Activated CD8-positive, alpha-beta memory T cell treated with anti-CD3 and anti-CD28 coated beads for 48 hours (primary cell): ENCODE measurements around the gene PLXNB1.
A peak's percentile ranks its signal among the peaks of the same experiment; 100 is the strongest.

Source experiments
- DNase-seq, 3 experiments: peaks; one replicate each; pipeline ENCODE4 v3.0.0-alpha.2; 2020; ENCODE audit warnings: low read depth in 2 of 3, low spot score in 2 of 3

The PLXNB1 gene

DNA sequence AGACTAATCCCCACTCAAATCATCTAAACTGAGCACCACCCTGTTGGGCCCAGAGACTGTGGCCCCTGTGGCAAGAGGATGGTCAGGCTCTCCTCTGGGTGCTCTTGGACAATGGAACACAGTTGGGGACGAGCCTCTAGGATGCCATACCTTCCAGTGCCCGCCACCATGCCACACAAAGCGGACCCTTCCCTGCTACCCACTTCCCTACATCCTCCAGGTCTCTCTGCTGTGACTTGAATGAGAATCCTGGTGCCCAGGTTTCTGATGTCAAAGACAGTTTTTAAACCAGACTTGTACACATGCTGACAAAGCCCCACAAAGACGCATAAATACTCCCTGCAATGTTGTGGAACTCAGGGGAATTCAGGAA, 5.3 kb upstream of the PLXNB1 start:
- no peak for DNase-seq

DNA sequence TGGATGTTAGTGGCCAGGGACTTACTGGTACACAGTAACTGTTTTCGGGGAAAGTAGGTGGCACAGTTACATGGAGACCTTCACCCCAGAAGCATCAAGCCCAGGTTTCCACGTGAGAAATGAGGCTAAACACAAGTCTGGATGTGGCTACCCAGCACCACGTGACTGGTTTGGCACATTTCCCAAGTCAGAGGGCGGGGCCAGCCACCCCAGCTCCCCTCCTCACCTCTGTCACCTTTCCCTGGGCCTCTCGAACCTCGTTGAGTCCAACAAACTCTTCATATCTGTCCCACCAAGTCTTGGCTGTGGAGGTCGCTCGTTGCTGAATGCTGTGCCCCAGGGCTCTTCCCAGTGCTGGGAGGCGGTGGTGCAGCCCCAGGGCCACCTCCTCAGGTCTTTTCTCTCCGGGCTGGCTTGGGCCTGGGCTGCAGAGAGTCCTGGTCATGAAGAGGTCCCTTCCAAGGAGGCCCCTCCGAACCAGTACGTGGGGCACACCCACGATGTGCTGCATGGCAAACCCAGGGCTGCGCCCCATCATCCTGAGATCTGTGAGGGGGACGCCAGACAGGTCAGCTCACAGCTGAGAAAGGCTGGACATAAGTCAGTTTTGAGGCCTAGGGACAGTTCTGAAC, 4.8 kb upstream of the PLXNB1 start:
- no peak for DNase-seq

DNA sequence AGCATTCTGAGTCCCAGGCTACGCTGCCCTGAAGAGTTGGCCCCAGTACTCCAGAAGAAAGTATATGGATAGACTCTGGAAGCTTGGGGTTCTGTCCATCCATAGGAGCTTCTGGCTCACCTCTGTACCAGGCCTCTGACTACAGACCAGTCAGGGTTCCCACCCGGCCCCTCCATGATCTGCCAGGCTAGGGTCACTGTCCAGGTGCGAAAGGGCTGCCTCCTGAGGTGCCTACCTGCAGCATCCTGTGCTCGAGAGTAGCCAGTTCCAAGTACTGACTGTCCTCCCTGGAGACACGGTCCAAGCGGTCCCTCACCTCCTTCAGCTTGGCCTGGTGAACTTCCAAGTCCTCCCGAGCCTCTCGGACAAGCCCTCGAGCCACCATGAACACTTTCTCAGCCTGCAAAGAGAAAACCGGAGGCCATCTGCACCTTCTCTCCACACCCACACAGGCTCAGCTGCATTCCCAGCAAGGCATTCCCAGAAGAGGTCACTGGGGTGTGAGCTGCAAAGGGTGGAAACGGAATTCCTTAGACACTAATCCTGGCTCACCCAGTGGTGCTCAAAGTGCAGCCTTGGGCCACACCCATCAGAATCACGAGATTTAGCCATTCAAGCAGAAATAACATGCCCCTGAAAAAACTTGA, 3.7 kb upstream of the PLXNB1 start:
- no peak for DNase-seq

DNA sequence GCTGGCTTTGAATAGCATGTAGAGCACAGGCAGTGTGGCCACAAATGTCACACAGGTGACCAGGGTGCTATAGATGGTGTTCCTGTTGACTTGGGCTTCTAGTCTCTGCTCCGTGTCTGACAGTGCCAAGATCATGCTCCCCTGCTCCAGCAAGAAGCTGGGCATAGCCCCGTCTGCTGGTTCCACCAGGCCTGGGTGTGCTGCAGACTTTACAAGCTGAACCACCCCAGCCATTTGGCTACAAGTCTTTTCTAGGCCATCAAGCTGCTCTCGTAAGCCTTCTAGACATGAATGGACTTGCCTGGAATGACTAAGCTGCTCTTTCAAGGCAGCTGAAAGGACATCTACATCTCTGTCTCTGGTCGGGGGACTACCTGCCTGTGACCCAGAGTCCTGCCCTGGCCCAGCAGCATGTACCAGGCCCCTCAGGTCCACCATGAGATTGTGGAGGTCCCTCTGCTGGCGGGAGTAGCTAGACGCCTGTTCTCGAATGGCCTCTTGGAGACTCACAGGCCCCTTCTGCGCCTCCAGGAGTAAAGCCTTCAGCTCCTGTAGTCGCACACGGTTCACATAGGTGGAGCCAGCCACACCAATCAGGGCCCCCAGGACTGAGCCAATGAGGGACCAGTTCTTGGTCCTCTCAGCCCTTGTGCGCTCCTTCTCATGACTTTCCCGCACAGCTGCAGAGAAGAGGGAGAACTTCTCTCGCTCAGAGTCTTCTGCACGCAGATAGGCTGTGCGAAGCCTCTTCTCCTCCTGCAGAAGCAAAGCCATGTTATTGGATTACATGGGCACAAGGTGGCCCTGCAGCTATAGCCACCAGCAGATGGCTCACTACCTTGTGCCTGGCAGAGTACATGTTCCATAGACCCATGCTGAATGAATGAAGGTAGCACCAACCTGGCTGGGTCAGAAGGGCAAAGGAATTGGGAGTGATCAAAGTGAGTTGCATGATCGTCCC, 2.8 kb upstream of the PLXNB1 start:
- no peak for DNase-seq

DNA sequence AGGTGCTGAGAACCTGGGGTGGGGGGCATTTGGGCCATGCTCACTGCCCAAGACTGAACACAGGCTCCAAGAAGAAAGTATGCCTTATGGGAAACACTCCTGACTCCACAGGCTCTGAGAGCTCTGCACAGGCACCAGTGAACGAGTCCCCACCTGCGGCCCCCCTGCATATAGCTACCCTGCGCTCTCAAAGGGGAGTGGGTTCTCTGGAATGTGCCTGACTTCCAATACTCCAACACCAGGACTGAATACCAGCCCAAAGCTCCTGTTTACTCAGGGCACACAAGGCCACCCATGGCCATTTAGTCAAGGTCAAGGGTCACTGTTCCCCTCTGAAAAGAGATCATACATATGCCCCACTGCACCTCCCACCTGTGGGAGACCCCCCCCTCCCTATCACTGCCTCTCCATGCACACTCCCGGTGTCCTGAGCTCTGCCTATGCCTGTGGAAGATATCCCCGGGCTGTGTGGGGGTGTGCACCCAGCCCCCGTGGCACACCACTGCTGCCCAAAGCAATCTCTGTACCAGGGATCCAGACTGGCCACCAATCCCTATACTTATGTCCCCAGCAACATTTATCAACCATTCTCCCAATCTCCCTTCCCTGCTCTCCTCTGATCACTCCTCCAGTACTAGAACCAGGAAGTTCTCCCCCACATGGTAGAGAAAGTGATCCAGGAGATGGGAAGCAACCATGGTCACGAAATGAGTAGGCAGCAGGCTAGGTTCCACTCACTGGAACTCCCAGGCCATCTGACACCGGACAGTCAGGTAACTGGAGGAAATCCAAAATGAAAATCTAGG, 1.5 kb upstream of the PLXNB1 start:
- DNase-seq = no peak

DNA sequence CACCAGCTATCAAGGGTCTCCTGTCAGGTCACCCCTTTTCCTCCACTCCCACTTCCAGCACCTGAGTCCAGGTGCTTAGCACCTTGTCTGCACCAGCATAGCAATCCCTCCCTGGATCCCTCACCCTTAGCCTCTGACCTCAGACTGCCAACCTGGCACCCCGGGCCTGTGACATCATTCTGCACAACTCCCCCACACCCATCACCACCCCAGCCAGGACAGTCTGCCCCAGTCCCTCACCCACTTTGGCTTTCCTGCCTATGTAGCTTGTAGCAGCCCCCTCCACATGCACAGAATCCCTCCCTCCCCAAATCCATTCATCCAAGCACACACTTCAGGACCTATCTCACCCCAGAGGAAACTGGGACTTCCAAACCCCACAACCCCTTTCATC, 819 bp upstream of the PLXNB1 start:
- DNase-seq = no peak

DNA sequence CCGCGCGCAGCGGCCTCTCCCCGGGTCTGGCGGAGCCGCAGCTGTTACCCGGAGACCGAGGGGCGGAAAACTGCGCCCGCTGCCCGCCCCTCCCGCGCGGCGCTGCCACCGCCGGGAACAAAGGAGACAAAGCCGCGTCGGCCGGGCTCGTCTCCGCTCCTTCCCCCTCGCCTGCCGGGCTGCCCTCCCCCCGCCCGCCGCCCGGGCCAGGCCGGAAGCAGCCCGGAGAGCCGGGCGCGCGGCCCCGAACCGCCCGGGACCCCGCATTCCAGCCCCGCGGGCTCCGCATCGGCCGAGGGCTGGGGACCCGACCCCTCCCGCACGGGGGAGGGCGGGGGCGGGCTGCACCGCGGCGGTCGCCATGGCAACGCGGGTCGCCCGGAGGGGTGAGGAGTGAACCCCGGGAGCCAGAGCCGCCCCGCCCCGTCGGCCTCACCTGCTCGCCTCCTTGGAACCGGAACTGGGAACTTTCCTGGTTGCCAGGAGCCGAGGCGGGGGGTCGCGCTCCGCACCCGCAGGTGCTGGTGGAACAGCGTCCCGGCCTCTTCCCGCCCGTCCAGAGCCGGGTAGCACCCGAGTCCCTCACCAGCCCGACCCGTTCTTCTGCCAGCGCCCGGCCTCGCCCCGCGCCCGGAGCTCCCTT, 448 bp downstream of the PLXNB1 start:
- peak in 2 of 3 experiments; percentile 11 to 37 for DNase-seq

DNA sequence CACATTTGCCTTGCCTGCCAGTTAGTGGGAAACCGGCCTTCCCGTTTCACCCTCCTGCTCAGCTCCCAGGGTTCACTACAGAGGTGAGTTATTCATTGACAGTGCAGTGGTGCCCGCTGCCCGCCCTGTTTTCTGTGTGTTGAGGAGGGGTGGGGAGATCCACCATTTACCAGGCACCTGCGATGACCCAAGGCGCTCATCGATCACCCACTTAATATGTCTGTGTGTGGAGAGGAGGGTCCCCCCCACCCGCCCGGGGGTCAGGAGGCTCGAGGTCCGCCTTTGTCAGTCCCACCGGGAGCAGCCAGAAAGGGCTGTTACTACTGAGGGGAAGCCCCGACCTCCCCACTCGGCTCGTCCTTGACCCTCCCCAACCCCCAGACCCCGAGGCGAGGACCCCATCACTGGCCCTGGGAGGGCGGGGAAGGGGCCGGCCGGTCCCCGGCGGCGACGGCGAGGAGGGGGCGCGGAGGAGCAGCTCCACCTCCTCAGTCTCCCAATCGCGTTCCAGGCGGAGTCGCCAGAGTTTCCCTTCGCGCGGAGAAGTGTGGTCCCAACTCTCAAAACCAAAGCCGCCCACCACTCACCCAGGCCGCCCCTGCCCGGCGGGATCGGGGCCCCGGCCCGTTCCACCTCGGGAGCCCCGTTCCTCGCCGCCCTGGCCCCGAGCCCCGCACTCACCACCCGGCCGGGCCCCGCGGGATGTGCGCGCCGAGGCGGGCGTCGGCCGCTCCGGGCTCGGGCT, 1.1 kb downstream of the PLXNB1 start:
- DNase-seq = no peak

DNA sequence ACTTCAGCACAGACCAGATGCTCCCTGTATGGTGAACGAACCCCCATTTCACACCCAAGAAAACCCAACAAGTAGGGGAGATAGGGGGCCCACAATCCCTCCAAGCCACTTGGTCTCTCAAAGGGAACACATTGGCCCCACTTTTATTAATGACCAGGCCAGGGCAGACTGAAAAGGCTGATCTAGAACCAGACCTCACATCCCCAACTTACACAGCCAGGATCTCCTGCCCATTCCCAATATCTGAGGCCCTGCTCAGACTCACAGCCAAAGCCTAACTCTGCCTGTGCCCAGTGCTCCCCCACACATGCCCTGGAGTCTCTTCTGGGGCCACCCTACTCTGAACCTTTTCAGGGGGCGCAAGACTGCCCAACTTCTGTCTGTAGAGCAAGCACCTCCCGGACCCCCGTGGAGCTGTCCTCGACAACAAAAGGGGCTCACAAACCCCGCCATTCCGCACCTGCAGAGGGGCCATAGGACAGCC, 1.8 kb downstream of the PLXNB1 start:
- no peak for DNase-seq

DNA sequence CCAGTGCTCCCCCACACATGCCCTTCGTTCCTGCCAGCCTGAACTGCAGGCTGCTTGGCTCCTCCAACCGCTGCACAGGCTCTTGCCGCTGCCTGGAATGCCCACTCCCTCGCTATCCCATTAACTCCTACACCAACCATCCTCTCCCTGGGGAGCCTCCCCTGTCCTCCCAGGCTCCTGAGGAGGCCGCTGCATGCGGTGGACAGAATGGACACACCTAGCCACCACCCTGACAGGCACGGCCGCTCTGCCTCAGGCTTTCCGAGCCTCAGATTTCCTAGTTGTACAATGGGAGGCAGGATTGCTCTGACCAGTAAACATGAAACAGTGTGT, 2.3 kb downstream of the PLXNB1 start:
- DNase-seq = no peak

DNA sequence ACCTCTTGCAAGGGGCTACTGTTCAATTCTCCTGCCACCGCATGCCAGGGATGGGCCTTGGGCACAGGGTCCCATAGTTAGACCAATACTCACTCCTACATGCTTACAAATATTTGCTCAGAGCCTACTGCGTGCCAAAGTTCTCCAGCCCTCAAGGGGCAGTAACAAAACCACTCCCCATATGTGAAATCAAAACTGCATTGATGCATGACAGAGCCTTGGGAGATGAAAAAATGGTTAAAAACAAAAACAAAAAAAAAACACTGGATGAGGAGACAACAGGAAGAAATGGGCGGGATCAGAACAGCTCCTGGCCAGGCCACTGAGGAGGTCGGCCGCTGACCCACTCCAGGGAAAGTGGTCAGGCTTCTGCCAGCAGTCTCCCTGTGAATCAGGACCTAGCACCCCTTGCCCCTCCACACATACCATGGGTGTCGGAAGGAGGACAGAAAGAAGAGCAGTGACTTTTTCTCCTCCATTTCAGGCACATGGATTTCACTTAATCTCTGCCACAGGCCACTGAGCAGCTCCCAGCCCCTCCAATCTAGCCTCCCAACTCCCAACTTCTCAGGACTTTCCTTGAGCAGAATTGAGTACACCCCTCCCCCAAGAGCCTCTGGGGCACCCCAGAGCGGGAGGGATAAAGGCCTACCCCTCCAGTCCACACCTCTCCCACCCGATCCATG, 2.8 kb downstream of the PLXNB1 start:
- no peak for DNase-seq

DNA sequence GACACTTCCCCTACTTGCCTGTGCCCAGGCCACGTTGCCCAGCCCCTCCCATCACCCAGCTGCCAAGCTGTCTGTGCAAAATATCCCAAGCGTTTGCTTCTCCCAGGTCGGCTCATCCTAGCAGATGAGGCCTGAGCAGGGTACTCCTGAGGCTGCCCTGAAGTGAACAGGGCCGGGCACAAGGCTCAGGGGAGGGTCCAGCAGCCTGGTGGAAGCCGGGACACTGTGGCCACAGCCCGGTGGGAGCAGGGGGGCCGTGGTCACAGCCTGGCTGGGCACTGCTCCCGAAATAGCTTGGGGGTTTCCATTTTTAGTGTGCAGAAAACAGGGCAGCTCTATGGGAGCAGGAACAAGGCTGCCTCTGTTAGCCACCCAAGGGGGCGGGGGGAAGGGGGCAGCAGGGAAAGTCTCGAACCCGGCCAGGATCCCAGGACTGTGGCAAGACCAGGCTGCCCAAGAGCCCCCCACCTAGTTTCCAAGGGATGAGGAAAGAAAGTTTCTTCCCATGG, 3.4 kb downstream of the PLXNB1 start:
- no peak for DNase-seq

DNA sequence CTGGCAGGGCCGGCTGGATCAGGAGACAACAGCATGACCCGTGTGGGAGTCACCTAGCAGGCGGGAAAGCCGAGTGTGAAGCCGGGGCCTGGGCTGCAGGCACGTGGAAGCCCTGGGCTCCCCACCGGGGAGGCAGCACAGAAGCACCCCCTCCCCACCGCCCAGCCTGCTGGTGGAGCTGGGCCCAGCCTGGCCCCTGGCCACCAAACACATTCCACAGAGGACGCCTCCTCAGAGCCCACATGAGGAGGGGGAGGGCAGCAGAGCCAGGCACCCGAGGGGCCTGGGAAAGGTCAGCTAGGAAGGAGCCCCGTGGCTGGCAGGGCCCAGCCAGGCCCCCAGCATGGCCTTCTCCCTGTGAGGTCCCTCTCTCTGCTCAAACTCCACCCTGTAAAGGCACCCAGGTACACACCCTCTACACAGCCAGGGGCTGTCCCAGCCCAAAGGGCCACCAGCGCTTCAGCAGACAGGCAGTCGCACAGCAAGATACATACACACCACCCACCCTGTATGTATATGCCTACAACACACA, 4.5 kb downstream of the PLXNB1 start:
- no peak for DNase-seq

DNA sequence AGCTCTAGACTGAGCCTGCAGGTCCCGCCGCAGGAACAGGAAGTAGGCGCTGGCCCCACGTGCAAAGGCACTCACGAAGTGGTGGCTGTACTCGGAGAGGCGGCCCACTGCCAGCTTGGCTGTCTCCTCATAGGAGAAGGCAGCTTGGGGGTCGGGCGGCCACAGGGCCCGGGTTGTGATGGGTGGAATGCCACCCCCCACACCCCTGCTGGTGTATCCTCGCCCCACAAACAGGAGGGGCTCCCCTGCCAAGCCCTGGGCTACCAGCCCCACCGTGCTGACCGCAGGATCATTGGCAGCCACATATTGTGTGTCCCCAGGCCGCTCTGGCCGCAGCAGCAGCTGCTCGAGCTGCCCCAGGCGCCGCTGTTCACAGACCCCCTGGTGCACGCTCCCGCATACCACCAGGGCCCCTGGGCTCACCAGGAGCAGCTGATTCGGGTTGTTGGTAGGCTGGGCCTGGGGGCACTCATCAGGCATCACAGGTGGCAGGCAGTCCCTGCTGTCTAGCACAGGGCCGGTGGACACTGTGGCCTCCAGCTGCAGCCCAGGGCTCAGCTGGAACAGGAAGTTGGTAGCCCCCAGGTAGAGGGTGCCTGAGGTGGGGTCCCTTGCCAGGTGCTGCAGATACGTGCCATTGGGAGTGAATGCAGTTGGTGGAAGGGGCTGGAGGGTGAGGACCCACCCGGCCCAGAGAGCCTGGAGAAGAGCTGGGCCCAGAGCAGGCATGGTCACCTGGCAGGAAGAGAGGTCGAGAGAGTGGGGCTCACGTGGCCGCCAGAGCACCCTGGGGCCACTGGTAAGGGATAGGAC, 5.8 kb downstream of the PLXNB1 start:
- DNase-seq = no peak

DNA sequence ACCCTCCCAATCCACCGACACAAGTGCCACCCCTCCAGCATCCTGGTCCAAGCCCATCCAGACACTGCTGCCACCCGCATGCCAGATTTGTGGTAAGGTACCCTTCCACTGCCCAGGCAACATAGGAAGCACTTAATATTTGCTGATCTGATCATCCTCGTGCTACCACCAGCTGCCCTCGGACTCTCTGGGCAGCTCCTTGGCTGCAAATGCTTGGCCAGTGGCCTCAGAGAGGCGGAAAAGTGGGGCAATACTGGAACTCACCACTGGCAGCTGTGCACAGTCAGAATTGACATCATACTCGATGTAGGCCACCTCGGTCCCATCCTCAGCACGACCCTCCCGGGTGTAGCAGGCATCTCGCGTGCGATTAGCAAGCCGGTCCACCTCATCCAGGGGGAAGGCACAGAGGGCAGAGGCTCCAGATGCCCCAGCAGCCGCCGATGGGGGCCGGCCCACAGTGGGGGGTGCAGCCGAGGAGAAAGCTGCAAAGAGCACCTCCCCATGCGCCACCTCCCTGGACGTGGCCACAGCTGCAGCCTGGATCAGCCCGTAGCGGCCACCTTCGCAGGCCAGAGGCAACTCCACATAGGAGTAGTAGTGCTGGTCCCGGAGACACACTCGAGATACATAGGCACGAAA, 6.5 kb downstream of the PLXNB1 start:
- DNase-seq = no peak

DNA sequence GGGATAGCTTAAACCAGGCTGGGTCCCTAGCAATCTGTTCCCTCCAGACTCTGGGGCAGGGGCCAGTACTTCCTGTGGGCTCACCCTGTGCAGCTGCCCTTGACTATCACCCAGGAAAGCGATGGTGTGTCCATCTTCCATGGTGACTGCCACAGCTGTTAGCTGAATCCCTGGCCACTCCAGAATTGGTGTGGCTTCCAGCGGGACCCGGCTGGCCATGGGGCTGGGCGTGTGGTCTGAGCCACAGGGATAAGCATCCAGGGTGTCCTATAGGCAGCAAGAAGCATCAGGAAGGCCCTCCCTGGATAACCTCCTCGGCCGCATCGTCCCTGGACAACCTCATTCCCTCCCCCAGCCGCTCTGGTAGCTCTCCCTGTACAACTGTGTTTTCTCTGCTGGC, 7.2 kb downstream of the PLXNB1 start:
- no peak for DNase-seq

DNA sequence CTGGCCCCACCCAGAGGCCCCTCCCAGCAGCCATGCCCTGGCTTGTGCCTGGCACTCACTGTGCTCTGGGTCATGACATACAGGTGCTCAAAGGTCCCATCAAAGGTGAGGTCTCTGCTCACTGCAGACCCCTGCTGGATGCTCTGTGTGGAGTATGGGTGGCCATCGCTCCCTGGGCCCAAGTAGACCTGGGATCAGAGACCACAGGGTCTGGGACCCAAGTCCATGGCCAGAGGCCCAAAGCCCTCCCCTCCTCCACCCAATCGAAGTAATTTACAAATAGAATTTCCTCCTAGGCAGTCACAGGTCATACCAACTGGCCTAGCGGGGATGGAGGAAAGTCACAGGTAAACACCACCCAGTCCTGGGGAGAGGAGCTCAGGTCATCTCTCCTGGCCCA, 7.6 kb downstream of the PLXNB1 start:
- DNase-seq = no peak

DNA sequence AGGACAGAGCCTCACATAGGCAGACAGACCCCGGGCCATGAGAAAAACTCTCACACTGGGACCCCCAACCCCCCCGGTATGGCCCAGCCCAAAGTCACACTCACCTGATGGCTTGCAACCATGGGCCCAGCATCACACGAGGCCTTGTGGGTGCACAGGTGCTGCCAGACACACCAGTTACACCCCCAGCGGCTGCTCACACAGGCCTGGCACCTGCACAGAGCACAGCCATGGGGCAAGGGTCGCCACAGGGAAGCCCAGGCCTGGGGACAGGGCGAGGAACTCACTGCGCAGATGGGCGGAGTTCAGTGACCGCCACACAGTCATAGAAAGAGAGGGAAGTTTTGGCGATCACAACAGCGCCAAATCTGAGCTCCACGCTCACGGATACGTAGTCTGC, 9.3 kb downstream of the PLXNB1 start:
- DNase-seq = no peak
